Cardiac fibroblast (primary cell): ENCODE data around the gene FAM83D.

Experiments
- DNase-seq, 2 donors: peaks; one replicate each; pipeline versions ENCODE4 v3.0.0 to v3.0.0-alpha.2; 2010; ENCODE audit warnings: low read depth in 2 of 2
- H3K4me3 ChIP-seq, 2 donors: replicated peaks in 1 of 2; 1 replicate in 1 of 2; 2 replicates in 1 of 2; pipeline ENCODE4 v1.5.1; 2011; ENCODE audit warnings: low read depth in 2 of 2, low read length in 2 of 2, mild to moderate bottlenecking in 2 of 2, moderate library complexity in 1 of 2
- CTCF ChIP-seq: IDR thresholded peaks from one replicate; pipeline ENCODE4 v1.5.1; 2011; ENCODE audit warnings: low read depth, mild to moderate bottlenecking, low read length, inconsistent platforms

FAM83D gene

GRCh38 chr20:38883081-38883980 lies 42.9 kb upstream of the FAM83D start:
- H3K4me3 ChIP-seq = no peak overlapping the region
- no peak for TF ChIP-seq CTCF
- peak; percentile 21 to 25 for DNase-seq

- TF ChIP-seq CTCF = no peak
- DNase-seq = no peak
- H3K4me3 ChIP-seq = no peak overlapping the region
These were observed 42.1 kb upstream of the FAM83D start for GRCh38 chr20:38883981-38884733.

- no peak for TF ChIP-seq CTCF
- DNase-seq = no peak
- no peak overlapping the region for H3K4me3 ChIP-seq
These were observed 40.9 kb upstream of the FAM83D start for GRCh38 chr20:38885357-38885756.

GRCh38 chr20:38888059-38888831 lies 38.0 kb upstream of the FAM83D start:
- no peak overlapping the region for H3K4me3 ChIP-seq
- no peak for TF ChIP-seq CTCF
- DNase-seq = no peak

GRCh38 chr20:38889050-38889449 lies 37.2 kb upstream of the FAM83D start:
- H3K4me3 ChIP-seq = no peak overlapping the region
- TF ChIP-seq CTCF = no peak
- no peak for DNase-seq

- DNase-seq = no peak
- TF ChIP-seq CTCF = no peak
- H3K4me3 ChIP-seq = no peak overlapping the region
These were observed 36.3 kb upstream of the FAM83D start for GRCh38 chr20:38889792-38890496.
